Measurements from ENCODE around the gene PRKCH. TPM values are rescaled to one million over a fixed set of nuclear protein-coding genes. Genes with fewer than 3 reads are reported as not detected.
A peak's percentile ranks its signal among the peaks of the same experiment; 100 is the strongest.

Gene PRKCH
- total and polyA plus RNA-seq, 2 of the 13 experiments (the other 11 are each of a cell fraction or from before 2014, with no cell fraction given): 0.48 to 1.3 TPM

- TF ChIP-seq HOMEZ (CRISPR knock-in tag; IDR thresholded peaks at IDR 0.05; ENCODE audit: low read depth) (0 out of 2 replicates have a peak, but pooled peaks have one; percentile 32), NR1H2 (CRISPR knock-in tag; IDR thresholded peaks at IDR 0.05; ENCODE audit: borderline replicate concordance, low read depth) (no peak), PAXIP1 (CRISPR knock-in tag; conservative IDR thresholded peaks at IDR 0.05) (peak; percentile 43), ZFP36L2 (CRISPR knock-in tag; IDR thresholded peaks at IDR 0.05) (no peak), PHF20 (CRISPR knock-in tag; IDR thresholded peaks at IDR 0.05) (no peak), IKZF4 (CRISPR knock-in tag; IDR thresholded peaks at IDR 0.05; ENCODE audit: borderline replicate concordance, low read depth, not compliant biosample characterization) (no peak), NFAT5 (CRISPR knock-in tag; IDR thresholded peaks at IDR 0.05) (no peak), HMG20A (CRISPR knock-in tag; IDR thresholded peaks at IDR 0.05; ENCODE audit: borderline replicate concordance) (peak; percentile 64; the same call in 1 of the 2 replicates), ELK4 (CRISPR knock-in tag; IDR thresholded peaks at IDR 0.05; ENCODE audit: borderline replicate concordance) (no peak), STAG1 (CRISPR knock-in tag; IDR thresholded peaks at IDR 0.05) (peak; percentile 15; the same call in 1 of the 2 replicates), TCF12 (IDR thresholded peaks at IDR 0.05) (no peak), TCF12 (CRISPR knock-in tag; IDR thresholded peaks at IDR 0.05) (no peak), YEATS2 (CRISPR knock-in tag; IDR thresholded peaks at IDR 0.05; ENCODE audit: borderline replicate concordance) (peak; percentile 38; the same call in 1 of the 2 replicates), HOXD1 (CRISPR knock-in tag; IDR thresholded peaks at IDR 0.05) (no peak), ZNF724P (CRISPR knock-in tag; IDR thresholded peaks at IDR 0.05; ENCODE audit: borderline replicate concordance) (no peak), ZNF513 (CRISPR knock-in tag; conservative IDR thresholded peaks at IDR 0.05) (no peak), ZNF766 (CRISPR knock-in tag; IDR thresholded peaks at IDR 0.05; ENCODE audit: borderline replicate concordance) (no peak)
Observed at GRCh38 chr14:61517911-61518384, 196.6 kb downstream of the PRKCH start (continued).
